HG02610 (cell line): ENCODE data around the gene EIF3A.

Experiments
- ATAC-seq: cut with Tn5 transposase; IDR thresholded peaks from one replicate; pipeline ENCODE4 v1.9.1; 2021; ENCODE audit warnings: mild to moderate bottlenecking, moderate library complexity; ENCODE audit not compliant: unreplicated experiment

EIF3A gene

GRCh38 chr10:119022846-119023552 lies 57.6 kb downstream of the EIF3A start:
- ATAC-seq = no peak

DNA sequence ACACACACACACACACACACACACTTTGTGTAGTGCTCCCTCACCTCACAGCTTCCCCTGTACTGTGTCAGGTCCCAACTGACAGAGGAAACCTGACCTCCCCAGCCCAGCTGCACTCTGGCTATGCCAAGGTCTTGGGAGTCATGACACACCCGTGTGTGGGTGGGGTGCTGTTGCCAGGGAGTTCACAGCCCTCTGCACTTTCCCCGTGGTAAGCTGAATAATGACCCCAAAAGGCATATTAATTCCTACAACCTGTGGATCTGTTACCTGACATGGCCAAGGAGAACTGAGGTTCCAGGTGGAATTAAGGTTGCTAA lies 60.0 kb downstream of the EIF3A start:
- ATAC-seq = no peak

DNA sequence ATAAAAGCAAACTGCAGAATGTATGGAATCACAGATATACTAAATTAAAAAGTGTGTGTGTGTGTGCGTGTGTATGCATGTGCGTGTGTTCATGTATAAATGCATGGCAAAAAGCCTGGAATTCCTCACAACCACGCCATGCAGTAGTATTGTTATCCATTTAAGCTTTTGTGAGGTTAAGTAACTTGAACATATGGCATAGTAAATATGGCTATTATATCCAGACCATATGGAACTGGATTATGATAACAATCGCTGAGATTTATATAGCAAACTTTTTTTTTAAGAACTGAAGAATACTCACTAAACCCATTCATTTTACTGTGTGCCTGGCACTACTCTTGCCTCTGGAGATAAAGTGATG lies 73.4 kb downstream of the EIF3A start:
- no peak for ATAC-seq

DNA sequence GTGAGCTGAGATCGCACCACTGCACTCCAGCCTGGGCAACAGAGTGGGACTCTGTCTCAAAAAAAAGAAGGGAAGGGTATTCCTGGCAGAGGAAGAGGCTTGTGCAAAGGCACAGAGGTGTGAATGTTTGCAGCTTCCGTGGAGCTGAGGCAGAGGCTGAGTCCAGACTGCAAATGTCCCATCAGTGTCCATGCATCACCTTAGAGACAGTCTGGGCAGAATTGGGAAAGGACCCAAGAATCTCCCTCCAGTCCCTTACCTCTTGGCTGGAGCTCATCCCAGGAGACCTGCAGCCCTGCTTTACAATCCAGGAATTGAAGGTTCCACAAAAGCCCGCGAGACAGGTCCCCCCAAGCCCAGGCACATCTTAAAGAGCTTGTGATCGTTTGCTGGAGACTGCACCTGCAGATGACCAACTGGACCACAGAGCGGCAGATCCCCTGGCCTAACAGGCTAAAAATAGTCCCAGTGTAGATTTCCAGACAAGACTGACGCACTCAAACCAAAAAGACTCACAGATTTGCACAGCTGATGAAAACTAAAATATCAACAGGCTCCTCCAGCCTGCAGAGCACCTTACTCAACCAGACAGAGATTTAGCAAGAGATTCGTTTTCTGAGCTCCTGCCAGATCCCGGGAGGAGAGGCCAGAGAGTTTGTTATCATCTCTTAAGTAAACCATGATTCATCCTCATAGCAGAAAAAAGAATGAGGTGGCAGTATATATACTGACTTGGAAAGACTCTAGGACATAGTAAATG lies 74.0 kb downstream of the EIF3A start:
- no peak for ATAC-seq

DNA sequence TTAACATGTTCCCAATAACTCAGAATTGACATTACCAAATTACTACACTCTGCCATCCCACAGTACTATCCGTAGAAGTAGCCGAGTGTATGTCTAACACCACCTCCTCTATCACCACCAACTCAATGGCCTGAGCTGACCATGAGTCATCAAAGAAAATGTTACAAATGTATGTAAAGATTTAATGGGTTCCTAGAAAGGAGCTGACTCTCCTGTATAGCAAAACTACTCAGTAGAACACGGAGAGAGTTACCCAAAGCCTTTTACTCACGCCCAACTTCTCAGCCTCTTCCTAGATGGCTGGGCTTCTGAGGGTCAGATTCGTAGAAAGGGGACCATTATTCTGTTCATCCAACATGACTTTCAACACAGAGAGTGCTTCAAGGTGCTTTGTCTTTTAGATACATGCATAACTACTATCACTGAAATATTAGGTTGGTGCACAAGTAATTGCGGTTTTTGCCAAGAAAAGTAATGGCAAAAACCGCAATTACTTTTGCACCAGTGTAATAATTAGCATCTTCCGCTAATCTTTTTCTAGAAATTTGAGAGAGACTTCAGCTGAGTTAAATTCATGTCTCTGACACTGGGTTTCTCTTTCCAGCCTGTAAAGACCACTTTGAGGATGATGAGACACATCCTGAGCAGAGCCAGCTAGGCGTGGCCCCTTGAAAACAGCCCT lies 75.1 kb downstream of the EIF3A start:
- ATAC-seq = no peak

GRCh38 chr10:119003572-119004289 lies 76.9 kb downstream of the EIF3A start:
- ATAC-seq = no peak

DNA sequence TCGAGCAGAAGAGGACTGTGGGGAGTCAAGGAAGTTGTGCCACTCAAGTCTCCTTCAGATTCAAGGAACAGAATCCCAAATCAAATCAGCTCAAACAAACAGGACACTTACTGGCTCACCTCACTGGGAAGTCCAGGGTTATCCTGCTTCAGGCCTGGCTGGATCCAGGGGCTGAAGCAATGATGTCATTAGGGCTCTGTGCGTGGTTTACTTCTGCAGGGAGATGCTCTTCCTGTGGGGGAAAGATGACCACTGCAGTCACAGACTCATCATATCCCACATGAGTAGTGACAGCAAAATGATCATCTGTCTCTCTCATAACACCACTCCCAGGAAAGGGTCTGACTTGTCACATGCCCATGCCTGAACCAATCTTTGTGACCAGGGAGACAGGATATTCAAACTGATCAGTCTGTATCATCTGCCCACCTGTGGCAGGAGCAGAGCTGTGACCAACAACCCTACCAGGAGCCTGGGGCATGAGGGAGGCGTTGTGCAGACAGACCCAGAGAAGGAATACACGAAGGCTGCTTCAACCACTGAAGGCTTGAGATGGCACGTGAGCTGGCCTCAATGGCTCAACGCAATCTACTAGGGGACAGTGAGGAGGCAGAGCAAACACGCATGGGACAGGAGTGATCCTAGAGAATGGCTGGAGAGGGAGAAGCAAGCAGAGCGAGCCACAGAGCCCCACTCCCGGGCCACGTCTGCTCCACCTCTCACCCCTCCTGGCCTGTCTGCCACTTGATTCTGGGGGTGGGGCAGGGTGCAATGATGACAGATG lies 78.7 kb downstream of the EIF3A start:
- no peak for ATAC-seq

GRCh38 chr10:118998183-118998582 lies 82.4 kb downstream of the EIF3A start:
- ATAC-seq = no peak

DNA sequence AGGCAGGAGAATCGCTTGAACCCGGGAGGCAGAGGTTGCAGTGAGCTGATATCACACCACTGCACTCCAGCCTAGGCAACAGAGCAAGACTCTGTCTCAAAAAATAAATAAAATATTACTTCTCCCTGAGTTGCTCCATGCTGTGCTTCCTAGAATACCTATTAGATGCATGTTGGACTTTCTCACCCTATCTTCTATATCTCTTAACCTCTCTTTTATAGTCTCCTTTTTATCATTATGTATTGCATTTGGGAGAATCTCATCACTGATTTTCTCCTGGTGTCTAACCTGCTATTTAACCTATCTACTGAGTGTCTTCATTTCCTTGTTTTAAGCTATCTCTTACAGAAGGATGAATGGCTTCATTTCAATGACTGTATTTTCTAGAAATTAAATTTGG lies 83.2 kb downstream of the EIF3A start:
- ATAC-seq = no peak

DNA sequence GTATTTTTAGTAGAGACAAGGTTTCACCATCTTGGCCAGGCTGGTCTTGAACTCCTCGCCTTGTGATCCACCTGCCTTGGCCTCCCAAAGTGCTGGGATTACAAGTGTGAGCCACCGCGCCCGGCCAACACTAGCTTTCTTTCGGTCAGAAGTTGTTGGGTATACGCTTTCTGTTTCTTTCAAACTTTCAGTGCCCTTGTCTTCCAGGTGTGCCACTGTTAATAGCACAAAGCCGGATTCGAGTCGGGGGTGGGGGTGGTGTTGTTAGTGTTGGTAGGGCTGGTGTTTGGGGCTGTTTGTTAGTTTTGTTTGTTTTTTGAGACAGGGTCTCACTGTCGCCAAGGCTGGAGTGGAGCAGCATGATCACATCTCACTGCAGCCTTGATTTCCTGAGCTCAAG lies 84.9 kb downstream of the EIF3A start:
- no peak for ATAC-seq

DNA sequence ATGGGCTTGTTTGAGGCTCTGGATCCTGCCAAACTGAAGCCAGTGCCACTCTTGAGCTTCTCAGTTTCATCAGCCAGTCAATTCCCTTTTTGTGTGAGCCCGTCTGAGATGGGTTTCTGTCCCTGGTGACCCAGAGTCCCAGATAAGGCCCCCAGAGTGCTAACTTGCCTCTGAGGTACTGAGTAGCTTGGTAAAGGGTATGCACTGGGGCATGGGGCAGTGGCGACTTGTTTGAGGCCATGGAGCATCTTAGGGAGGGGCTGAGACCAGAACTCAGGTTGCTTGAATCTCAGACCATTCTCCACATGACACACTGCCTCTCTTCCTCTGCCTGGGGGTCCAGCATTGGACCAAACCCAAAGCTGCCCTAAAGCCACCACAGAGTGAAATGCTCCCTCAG lies 86.3 kb downstream of the EIF3A start:
- no peak for ATAC-seq

GRCh38 chr10:118993214-118993613 lies 87.4 kb downstream of the EIF3A start:
- ATAC-seq = no peak

GRCh38 chr10:118992496-118992895 lies 88.1 kb downstream of the EIF3A start:
- no peak for ATAC-seq

- no peak for ATAC-seq
These were observed 90.3 kb downstream of the EIF3A start for GRCh38 chr10:118990326-118990725.

DNA sequence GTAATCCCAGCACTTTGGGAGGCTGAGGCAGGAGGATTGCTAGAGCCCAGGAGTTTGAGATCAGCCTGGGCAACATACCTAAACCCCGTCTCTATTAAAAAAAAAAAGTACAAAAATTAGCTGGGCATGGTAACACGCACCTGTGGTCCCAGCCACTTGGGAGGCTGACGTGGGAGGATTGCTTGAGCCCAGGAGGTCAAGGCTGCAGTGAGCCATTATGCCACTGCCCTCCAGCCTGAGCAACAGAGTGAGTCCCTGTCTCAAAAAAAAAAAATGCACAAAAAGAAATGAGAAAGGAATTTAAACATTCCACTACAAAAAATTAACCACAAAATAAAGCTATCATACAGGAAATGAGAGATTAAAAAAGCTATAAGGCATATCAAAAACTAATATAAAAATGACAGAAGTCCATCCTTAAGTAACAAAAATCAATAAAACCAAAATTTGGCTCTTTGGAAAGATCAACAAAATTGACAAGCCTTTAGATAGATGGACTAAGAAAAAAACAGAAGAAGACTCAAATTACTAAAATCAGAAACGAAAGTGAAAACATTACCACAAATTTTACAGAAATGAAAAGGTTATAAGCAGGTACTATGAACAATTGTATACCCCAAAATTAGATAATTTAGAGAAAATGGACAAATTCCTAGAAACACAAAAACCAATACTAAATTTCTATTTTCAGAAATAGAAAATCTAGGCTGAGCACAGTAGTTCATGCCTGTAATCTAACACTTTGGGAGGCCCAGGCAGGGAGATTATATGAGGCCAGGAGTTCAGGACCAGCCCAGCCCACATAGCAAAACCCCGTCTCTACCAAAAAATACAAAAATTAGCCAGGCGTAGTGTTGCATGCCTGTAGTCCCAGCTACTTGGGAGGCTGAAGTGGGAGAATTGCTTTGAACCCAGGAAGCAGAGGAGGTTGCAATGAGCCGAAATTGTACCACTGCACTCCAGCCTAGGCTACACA lies 93.5 kb downstream of the EIF3A start:
- peak; percentile 66 for ATAC-seq

DNA sequence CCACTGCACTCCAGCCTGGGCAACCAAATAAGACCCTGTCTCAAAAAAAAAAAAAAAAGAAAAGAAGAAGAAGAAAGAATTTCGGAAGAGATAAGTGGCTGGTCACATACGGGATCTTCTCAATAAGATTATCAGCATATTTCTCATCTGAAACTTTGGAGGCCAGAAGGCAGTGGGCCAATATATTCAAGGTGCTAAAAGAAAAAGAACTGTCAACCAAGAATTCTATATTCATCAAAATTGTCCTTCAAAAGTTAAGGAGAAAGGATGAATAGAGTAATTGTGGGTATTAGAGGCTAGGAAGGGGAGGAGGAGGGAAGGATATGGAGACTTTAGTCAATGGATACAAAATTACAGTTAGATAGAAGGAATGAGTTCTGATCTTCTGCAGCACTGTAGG lies 95.0 kb downstream of the EIF3A start:
- ATAC-seq = no peak
